Activated CD4-positive, alpha-beta T cell treated with anti-CD3 and anti-CD28 coated beads for 36 hours (primary cell): ENCODE data around the gene PARP8. TPM values are rescaled to one million over a fixed set of nuclear protein-coding genes. Genes with fewer than 3 reads are reported as not detected.

Source experiments
- ATAC-seq: fragments of 200-7000 bp; cut with Tn5 transposase; one replicate; pipeline ENCODE4 v1.10.0; 2021; ENCODE audit warnings: mild to moderate bottlenecking, moderate library complexity
- CTCF ChIA-PET: fragments of 350-600 bp; sonication (Branson Sonifier 250); formaldehyde crosslinking; loops from one replicate; lab custom pipeline; 2021; ENCODE audit warnings: antibody characterized with exemption; lab: Charles Lee
- POLR2A ChIA-PET: fragments of 350-600 bp; sonication (Branson Sonifier 250); formaldehyde crosslinking; loops from one replicate; lab custom pipeline; 2021; ENCODE audit warnings: antibody characterized with exemption, inconsistent platforms; lab: Charles Lee
- DNase-seq: peaks from one replicate; pipeline ENCODE4 v3.0.0-alpha.2; 2020
- H3K27ac Mint-ChIP-seq: one replicate; pipeline ENCODE4 v1.8.0; 2021; ENCODE audit warnings: mixed read lengths
- H3K27me3 Mint-ChIP-seq: one replicate; pipeline ENCODE4 v1.8.0; 2021; ENCODE audit warnings: mixed read lengths
- H3K36me3 Mint-ChIP-seq: one replicate; pipeline ENCODE4 v1.8.0; 2021; ENCODE audit warnings: low read depth, mixed read lengths
- H3K4me1 Mint-ChIP-seq: one replicate; pipeline ENCODE4 v1.8.0; 2021; ENCODE audit warnings: mixed read lengths
- H3K4me3 Mint-ChIP-seq: one replicate; pipeline ENCODE4 v1.8.0; 2021; ENCODE audit warnings: mild to moderate bottlenecking, moderate library complexity, mixed read lengths
- H3K9me3 Mint-ChIP-seq: one replicate; pipeline ENCODE4 v1.8.0; 2021; ENCODE audit warnings: low read depth, mixed read lengths
- intact Hi-C, 2 experiments: fragments of 100-400 bp; cut with DNase I in 1 of 2; cut with micrococcal nuclease in 1 of 2; formaldehyde crosslinking; loops; one replicate each; pipeline versions ENCODE4 v1.14.2 to v1.15.1; 2022 to 2024; cut with DNase I, micrococcal nuclease
- total RNA-seq, 2 experiments: library from RNA; stranded (reverse); gene quantifications; one replicate each; pipeline ENCODE4 v1.2.3, GENCODE V29; 2021

The PARP8 gene
- total RNA-seq, 2 experiments from 2014 or later: 31.7 to 38.8 TPM

DNA sequence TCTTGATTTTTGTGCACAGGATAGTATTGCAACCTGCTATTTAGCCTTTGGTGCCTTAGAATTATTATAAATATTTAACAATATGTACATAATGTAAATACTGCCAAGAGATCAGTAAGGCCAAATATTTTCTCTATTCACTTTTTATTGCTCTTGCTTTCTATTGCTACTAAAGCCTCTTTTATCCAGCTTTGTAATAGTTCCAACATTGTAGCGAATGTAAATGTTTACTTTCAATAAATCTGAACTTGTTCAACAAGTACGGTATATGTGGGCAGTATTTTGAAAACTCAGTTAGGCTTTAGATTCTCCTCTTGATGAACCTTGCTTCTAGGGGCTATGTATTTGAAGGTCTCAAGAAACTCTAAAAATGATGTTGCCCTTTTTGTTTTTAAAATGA lies 179.8 kb downstream of the PARP8 start:
- no peaks in the 10 kb centered on the region for H3K27me3 Mint-ChIP-seq
- no peaks in the 10 kb centered on the region for H3K4me1 Mint-ChIP-seq
- DNase-seq (no peak), ATAC-seq (no peak)
- intact Hi-C loops: no loop called here
- peaks cover 3% of the 10 kb centered on the region for H3K36me3 Mint-ChIP-seq
- no peak overlapping the region for H3K27ac Mint-ChIP-seq
- ChIA-PET CTCF (no interaction called here), POLR2A (no interaction called here)
- H3K4me3 Mint-ChIP-seq: no peak overlapping the region
- no peaks in the 10 kb centered on the region for H3K9me3 Mint-ChIP-seq

DNA sequence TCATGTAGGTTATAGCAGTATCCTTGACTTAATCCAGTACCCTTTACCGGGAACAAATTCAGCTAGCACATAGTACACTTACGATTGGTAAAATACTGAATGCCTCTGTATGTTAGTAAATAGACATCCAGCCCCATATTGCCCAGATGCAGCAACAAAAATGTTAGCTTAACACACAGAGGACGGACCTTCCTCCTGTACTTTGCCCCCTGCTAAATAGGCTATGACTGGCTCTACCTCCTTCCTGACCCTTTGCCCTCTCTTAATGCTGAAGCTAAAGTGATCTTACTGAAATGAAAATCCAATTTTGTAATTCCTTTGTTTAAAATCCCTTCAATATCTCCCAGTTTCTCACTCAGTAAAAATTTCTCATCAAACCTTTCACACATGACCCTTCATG lies 183.1 kb downstream of the PARP8 start:
- Mint-ChIP-seq H3K27ac (no peak overlapping the region), H3K4me3 (no peak overlapping the region), H3K36me3 (no peaks in the 10 kb centered on the region), H3K9me3 (no peaks in the 10 kb centered on the region), H3K27me3 (no peaks in the 10 kb centered on the region), H3K4me1 (peaks cover 3% of the 10 kb centered on the region)
- DNase-seq (no peak), ATAC-seq (no peak)
- intact Hi-C loops: no loop called here
- ChIA-PET CTCF (no interaction called here), POLR2A (no interaction called here)

DNA sequence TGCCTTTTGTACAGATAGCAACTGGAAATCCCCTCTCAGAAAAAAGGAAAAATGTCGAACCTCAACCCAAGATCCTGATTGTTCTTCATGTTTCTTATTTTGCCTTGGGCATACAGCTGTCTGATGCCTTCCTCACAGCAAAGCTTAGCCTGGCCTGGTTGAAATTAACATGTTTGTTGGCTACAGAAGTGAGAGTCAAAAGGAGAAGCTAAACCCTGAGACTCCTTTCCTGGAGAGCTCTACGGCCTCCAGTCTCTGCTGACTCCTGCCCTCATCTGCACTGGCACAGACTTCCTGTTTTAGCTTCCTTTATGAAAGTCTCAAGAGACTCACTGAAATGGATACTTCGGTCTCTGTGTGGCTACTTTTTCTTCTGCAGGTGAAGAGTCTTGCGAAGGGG lies 186.7 kb downstream of the PARP8 start:
- POLR2A ChIA-PET: no interaction called here
- Mint-ChIP-seq H3K27ac (no peak overlapping the region), H3K4me3 (no peak overlapping the region), H3K36me3 (no peaks in the 10 kb centered on the region), H3K27me3 (peaks cover 4% of the 10 kb centered on the region), H3K9me3 (no peaks in the 10 kb centered on the region), H3K4me1 (peaks cover 3% of the 10 kb centered on the region)
- DNase-seq (no peak), ATAC-seq (no peak)
- intact Hi-C loops: loop anchor here in 1 of 2 experiments (5.0 kb wide), 1 partner anchor 51 kb away; no protein-coding TSS in a partner anchor
- CTCF ChIA-PET: no interaction called here

DNA sequence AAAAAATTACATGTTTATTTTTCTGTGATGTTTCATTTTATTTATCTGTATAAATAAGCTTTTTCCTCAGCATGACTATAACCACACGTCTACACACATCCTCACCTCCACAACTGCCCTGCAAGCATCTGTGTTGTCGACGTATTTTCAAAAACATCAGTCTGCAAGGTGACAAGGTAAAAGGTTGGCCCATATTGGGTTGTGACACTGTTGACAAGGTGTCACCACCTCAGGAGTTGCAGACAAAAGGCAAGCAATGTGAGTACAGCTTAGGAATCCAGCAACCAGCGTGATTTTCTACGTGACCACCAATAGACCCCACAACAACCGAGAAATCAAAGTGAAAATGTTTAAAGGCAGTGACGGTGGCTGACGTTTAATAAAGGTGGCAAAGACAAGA lies 187.6 kb downstream of the PARP8 start:
- ATAC-seq (no peak), DNase-seq (no peak)
- no peaks in the 10 kb centered on the region for H3K9me3 Mint-ChIP-seq
- H3K27me3 Mint-ChIP-seq: peaks cover 5% of the 10 kb centered on the region
- H3K27ac Mint-ChIP-seq: no peak overlapping the region
- intact Hi-C loops: loop anchor here in 1 of 2 experiments (5.0 kb wide), 1 partner anchor 52 kb away; no protein-coding TSS in a partner anchor
- ChIA-PET POLR2A (no interaction called here), CTCF (no interaction called here)
- no peaks in the 10 kb centered on the region for H3K36me3 Mint-ChIP-seq
- H3K4me1 Mint-ChIP-seq: peaks cover 3% of the 10 kb centered on the region
- H3K4me3 Mint-ChIP-seq: no peak overlapping the region

DNA sequence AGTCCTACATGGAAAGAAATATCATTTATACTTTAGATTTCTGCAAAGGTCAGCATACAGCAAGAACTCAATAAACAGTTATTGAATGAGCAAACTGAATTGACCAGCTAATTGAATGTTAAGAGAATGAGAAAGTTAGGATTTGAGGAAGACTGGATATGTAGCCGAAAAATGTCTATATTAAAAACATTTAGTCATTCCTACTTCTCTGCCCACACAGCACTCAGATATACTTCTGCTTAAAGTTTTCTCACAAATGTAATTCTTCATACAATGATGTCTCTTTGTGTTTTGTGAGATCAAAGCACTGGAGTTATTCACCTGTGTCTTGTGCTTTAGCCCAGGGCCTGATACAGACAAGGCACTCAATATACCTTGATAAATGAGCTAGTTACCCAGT lies 188.6 kb downstream of the PARP8 start:
- no peak overlapping the region for H3K27ac Mint-ChIP-seq
- no peak for ATAC-seq
- no peaks in the 10 kb centered on the region for H3K9me3 Mint-ChIP-seq
- ChIA-PET POLR2A (no interaction called here), CTCF (no interaction called here)
- no peaks in the 10 kb centered on the region for H3K36me3 Mint-ChIP-seq
- peaks cover 8% of the 10 kb centered on the region for H3K27me3 Mint-ChIP-seq
- intact Hi-C loops: no loop called here
- DNase-seq: no peak
- H3K4me1 Mint-ChIP-seq: peaks cover 3% of the 10 kb centered on the region
- no peak overlapping the region for H3K4me3 Mint-ChIP-seq

DNA sequence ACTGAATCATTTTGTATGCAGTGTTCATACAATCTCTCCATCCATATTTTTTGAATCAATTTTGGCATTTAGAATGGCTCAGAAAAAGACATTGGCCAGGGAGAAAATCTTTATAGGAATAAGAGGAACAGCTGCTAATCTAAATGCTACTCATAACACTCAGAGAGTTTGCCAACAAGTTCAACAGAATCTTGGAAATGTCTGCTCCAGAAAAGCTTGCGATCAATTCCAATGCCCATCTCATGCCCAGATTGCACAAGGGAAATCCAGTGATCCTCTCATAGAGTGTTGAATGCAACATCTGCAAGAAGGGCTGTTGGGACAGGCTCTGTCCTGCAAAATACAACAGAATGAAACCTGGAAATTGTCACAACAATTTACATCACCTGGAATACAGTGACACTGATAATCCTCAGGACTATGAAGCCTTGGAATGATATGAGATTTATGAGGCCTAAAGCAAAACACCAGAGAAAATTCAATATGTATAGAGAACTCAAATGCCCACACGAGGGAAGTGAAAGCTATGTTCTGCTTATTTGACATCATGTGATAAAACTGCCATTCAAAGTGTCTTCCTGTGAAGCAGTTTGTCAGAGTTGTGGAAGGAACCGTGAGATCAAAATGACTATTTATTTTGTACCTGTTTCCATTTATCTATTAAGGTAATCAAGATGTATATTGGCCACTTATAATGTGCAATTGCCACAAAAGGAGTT lies 190.1 kb downstream of the PARP8 start:
- POLR2A ChIA-PET: no interaction called here
- Mint-ChIP-seq H3K36me3 (no peaks in the 10 kb centered on the region), H3K27ac (no peak overlapping the region), H3K4me3 (no peak overlapping the region), H3K4me1 (peaks cover 3% of the 10 kb centered on the region), H3K27me3 (peaks cover 10% of the 10 kb centered on the region), H3K9me3 (no peaks in the 10 kb centered on the region)
- CTCF ChIA-PET: no interaction called here
- DNase-seq: no peak
- intact Hi-C loops: no loop called here
- ATAC-seq: no peak

DNA sequence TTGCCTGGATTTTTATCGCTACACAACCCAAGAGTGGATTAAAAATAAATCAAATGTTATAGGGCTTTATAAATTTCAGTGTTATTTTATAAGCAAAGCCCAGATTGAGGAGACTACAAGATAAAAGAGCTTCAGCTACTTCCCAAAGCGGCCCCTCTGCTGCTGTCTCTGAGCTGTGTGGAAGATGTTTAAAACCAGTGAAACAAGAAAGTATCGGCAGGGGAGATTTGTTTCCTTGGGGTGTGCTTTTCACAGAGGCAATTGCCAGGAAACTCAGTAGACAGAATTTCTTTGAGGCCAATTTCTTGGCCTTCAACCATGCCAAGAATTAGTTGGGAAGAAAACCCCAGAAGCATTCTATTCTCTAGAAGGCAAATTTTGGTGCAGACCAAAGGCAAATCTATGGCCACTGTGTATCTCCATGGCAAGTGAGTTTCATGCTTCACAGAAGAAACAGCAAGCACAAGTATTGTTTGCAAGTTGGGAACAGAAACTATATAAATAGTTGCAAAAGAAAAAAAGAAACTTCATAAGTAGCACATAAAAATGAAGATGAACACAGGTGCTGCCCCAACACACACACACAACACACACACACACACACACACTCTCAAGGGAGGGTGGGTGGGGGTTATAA lies 197.2 kb downstream of the PARP8 start:
- ATAC-seq (no peak), DNase-seq (no peak)
- CTCF ChIA-PET: no interaction called here
- H3K27ac Mint-ChIP-seq: no peak overlapping the region
- no peaks in the 10 kb centered on the region for H3K4me1 Mint-ChIP-seq
- H3K36me3 Mint-ChIP-seq: no peaks in the 10 kb centered on the region
- H3K9me3 Mint-ChIP-seq: no peaks in the 10 kb centered on the region
- H3K4me3 Mint-ChIP-seq: no peak overlapping the region
- POLR2A ChIA-PET: no interaction called here
- intact Hi-C loops: no loop called here
- H3K27me3 Mint-ChIP-seq: peaks cover 29% of the 10 kb centered on the region

DNA sequence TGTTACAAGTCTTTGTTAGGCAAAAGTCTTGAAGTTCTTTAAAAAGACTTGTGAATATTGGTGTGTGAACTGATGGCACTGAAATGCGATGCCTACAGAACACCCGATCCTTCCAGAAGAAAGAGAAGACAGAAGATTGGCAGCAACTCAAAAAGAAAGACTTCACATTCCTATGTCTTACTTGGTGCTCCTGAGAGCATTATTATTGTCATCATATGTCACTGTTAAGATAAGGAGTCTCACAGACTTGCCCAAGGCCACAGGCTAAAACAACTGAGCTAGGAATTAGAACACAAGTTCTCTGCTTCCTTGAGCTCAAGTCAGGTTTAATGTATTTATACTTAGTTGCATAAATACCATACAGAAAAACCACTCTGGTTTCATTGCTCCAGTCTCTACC lies 198.0 kb downstream of the PARP8 start:
- no peak for ATAC-seq

DNA sequence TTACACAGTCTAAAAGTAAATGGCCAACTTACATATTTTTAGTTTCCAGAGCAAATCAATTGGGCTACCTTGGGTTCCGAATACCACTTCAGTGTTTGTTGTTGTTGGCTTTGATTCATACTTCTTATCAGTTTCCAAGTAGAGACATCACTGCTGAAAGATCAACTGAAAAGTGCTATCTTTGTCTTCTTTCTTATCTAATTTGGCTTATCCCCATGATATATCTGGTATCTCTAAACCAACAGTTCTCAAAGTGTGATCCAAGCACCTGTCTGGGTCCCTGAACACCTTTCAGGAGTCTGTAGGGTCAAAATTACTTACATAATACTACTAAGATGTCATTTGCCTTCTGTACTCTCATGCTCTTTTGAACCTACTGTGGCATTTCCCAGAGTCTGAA lies 200.0 kb downstream of the PARP8 start:
- intact Hi-C loops: no loop called here
- POLR2A ChIA-PET: no interaction called here
- no peak overlapping the region for H3K27ac Mint-ChIP-seq
- H3K4me3 Mint-ChIP-seq: no peak overlapping the region
- no peaks in the 10 kb centered on the region for H3K4me1 Mint-ChIP-seq
- H3K9me3 Mint-ChIP-seq: no peaks in the 10 kb centered on the region
- CTCF ChIA-PET: no interaction called here
- ATAC-seq (no peak), DNase-seq (no peak)
- H3K27me3 Mint-ChIP-seq: peaks cover 35% of the 10 kb centered on the region
- no peaks in the 10 kb centered on the region for H3K36me3 Mint-ChIP-seq

More for the DNA sequence above, 198.0 kb downstream of the PARP8 start:
- ChIA-PET POLR2A (no interaction called here), CTCF (no interaction called here)
- Mint-ChIP-seq H3K27ac (no peak overlapping the region), H3K9me3 (no peaks in the 10 kb centered on the region), H3K36me3 (no peaks in the 10 kb centered on the region), H3K4me3 (no peak overlapping the region), H3K27me3 (peaks cover 34% of the 10 kb centered on the region), H3K4me1 (no peaks in the 10 kb centered on the region)
- no peak for DNase-seq
- intact Hi-C loops: no loop called here

DNA sequence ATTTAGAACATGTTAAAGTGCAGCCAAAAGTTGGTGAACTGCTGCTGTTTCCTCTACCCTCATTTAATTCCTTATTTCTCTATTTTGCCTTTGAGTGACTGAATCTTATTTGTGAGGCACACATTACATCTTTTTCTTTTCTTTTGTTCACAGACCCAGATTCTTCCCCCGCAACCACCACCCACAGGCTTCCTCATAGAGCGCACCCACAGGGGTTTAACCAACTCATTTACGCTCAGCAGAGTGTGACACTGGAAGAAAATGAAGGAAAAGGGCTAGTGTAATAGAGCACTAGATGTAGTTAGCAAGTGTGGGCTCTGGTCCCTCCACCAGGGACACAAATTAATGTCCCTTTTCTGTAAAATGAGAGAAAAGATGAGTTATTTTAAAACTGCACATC lies 200.7 kb downstream of the PARP8 start:
- ChIA-PET POLR2A (no interaction called here), CTCF (no interaction called here)
- H3K27me3 Mint-ChIP-seq: peaks cover 31% of the 10 kb centered on the region
- H3K4me1 Mint-ChIP-seq: no peaks in the 10 kb centered on the region
- H3K36me3 Mint-ChIP-seq: no peaks in the 10 kb centered on the region
- no peak overlapping the region for H3K4me3 Mint-ChIP-seq
- H3K27ac Mint-ChIP-seq: no peak overlapping the region
- ATAC-seq (no peak), DNase-seq (no peak)
- intact Hi-C loops: no loop called here
- H3K9me3 Mint-ChIP-seq: no peaks in the 10 kb centered on the region

DNA sequence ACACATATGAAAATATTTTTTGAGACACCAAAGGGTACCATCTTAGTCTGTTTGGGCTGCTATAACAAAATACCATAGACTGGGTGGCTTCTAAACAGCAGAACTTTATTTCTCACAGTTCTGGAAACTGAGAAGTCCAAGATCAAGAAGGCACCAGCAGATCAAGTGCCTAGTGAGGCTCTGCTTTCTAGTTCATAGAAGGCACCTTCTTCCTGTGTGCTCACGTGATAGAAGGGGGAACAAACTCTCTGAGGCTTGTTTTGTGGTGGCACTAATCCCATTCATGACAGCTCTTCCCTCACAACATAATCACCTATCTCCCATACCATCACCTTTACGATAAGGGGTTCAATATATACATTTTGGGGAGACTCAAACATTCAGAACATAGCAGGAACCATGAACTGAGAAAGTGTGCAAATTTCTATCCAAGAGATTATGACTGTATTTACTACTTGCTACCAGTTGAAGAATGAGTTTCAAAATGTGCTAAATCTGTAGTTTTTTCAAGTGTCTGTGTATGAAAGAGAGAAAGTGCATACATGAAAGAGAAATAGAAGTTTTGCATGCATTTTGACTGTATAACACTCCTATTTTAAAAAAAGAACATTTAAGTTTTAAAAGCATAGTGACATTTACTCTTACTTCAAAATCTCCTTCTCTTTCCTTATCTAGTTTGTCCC lies 207.3 kb downstream of the PARP8 start:
- POLR2A ChIA-PET: no interaction called here
- Mint-ChIP-seq H3K4me3 (no peak overlapping the region), H3K4me1 (peaks cover 12% of the 10 kb centered on the region), H3K27ac (no peak overlapping the region), H3K36me3 (no peaks in the 10 kb centered on the region), H3K27me3 (peaks cover 12% of the 10 kb centered on the region), H3K9me3 (no peaks in the 10 kb centered on the region)
- intact Hi-C loops: no loop called here
- no peak for DNase-seq
- no peak for ATAC-seq
- CTCF ChIA-PET: interaction anchor here (0.5 kb wide), 1 partner anchor 16 kb away, joined by 3 read pairs; no protein-coding TSS in a partner anchor
